HG03066 (cell line): Measurements from ENCODE around the gene RSKR.
A peak's percentile ranks its signal among the peaks of the same experiment; 100 is the strongest.
"Not testable (repeated sequence)": the region's sequence is repeated elsewhere in the genome, so short reads cannot be mapped to it uniquely, and the experiment has no call there.

Source experiments
- ATAC-seq: cut with Tn5 transposase; IDR thresholded peaks from one replicate; pipeline ENCODE4 v1.9.1; 2021; ENCODE audit warnings: low read depth; ENCODE audit not compliant: unreplicated experiment

The RSKR gene

DNA sequence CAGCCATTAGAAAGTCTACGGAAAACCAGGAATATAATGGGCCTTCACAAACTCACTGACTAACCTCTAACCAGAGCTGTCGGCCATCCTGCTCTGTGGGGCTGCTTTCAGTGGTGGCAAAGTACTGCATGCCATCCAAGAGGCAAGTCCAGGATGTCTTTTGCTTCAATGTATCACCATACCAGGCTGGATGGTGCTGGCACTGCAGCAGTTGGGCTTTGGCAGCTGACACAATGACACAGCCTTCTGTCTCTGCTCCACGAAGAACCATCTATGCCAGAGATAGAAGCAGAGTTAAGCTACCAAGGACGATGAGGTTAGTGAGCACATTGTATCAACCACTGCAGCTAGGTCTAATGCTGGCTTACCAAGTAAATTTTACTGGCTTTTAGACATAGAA lies 9.7 kb upstream of the RSKR start:
- ATAC-seq, result no peak

DNA sequence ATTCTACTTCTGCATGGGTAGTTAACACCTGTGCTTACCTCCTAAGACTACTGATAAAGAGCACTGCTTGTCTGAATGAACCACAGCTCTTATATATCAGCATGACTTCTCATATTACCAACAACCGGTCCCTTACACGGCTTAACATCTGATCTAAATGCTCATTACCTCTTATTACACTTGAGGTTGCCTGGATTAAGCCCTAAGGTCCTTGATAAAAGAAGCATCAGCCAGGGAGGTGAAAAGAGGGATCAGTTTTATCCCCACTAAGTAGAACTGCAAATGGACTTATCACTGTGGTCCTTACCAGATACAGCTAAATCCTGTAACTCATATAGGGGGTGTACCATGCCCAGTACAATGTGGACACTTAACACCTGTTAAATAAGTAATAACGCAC lies 8.2 kb upstream of the RSKR start:
- no peak for ATAC-seq

- no peak for ATAC-seq
Observed at GRCh38 chr17:28620010-28620409, 6.0 kb upstream of the RSKR start.

- ATAC-seq, result no peak
Observed at GRCh38 chr17:28618464-28618863, 4.5 kb upstream of the RSKR start.

DNA sequence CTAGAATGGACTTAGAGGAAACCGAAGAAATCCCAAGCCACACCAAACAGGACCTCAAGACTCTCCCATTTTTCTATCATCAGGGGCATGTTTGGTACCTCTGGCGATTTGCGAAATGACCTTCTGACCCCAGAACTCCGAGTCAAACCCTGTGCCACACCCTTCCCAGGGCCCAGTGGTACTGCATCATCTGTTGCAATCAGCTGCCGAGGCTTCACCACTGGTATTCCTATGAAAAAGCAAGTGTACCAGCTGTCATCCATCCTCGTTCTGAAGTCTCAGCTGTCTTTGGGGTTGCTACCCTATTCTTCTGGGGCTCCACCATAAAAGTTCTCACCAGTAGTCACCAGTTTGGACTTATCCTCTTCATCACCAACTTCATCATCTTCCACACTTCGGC lies 2.3 kb upstream of the RSKR start:
- no peak for ATAC-seq

DNA sequence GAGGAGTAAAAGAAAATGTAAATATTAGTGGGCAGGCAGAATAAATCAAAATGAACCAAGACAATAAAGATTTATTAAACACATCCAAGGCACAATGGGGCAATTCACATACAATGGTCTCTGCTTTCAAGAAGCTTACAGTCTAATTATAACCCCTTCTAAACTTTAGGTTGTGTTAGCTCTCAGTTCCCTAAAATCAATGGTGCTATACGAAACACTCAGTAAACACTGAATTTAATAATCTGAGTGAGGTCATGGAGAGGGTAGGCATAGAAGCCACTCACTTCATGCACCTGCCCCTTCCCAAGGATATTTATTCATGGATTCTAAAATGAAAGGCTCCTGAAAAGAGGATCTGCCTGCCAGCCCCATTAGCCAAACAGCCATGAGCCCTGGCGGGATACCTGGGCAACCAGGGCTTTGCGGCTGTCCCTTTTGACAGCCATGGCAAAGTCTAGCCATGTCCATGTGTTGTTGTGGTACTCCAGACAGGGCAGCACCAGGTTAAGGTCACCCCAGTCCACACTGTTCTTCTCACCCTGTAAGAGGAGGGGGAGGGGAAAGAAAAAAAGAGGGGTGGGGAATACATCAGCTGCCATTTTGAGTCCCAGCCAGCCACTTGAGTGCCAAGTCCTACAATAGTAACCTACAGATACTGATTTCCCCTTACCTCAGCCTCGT lies 1.4 kb upstream of the RSKR start:
- ATAC-seq, result no peak

- ATAC-seq, result no peak
Observed at GRCh38 chr17:28612936-28613872, 781 bp downstream of the RSKR start.

- no peak for ATAC-seq
Observed at GRCh38 chr17:28612531-28612930, 1.5 kb downstream of the RSKR start.

- ATAC-seq, result no peak
Observed at GRCh38 chr17:28610376-28610775, 3.6 kb downstream of the RSKR start.

DNA sequence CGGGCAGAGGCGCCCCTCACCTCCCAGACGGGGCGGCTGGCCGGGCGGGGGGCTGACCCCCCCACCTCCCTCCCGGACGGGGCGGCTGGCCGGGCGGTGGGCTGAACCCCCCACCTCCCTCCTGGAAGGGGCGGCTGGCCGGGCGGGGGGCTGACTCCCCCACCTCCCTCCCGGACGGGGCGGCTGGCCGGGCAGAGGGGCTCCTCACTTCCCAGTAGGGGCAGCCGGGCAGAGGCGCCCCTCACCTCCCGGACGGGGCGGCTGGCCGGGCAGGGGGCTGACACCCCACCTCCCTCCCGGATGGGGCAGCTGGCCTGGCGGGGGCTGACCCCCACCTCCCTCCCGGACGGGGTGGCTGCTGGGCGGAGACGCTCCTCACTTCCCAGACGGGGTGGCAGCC lies 10.0 kb downstream of the RSKR start:
- not testable (repeated sequence) for ATAC-seq

DNA sequence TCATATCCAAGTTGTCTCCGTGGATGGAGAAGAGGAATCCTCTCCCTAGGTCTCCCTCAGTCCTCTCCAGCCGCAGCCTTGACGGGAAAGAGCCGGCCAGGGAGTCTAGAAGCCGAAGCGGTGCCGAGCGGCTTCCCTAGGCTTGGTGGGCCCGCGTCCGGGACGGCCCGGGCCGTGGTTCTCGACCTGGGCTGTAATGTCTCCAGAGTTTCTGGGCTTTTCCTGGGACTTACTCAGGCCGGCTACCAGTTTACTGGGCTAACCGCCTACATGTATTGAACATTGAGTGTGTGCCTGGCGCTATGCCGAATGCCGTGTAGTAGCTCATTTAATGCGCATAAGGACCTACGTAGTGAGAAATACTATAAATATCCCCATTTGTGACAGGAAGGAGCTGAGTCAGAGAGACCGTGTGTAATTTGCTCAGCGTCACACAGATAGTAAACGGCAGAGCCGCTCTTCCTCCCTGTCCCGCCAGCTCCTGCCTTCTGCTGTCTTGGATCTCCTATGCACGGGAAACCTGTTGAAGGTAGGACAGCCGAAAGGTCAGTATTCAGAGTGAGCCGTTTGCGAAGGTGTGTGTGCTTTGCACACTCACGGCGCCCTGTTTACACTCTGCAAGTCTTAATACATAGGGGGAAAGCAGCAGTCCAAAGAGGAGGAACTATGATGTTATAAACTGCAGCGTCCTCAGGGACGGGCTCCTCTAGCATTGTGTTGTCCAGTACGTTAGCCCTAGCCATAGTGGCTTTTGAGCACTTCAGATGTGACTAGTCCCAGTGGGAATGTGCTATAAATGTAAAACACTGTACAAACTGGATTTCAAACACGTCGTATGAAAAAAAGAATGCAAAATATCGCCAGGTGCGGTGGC lies 14.4 kb downstream of the RSKR start:
- ATAC-seq, result peak; percentile 41

- ATAC-seq, result peak; percentile 71
Observed at GRCh38 chr17:28598799-28599310, 15.1 kb downstream of the RSKR start, which contains the start of gene SPAG5. Gene SPAG5 (minus strand): TSS chr17:28599025. CDS start chr17:28598946, 79 bp downstream.

DNA sequence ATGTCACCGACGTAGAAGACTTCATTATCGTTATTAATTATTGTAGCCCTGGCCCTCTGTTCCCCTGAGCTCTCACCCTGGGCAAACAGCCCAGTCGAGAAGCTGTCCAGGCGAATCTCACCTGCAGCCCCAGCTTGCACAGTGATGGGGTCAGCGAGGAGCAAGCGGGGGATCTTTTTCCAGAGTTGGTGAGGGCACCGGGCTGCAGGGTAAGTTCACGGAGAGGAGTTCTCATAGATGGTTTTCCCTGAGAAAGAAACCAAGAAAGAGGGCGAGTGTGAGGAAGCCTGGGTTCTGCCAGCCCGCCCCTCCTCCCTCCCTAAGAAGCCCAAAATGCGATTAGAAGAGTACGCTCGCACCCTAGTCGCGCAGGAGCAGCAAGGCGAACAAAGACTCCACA lies 15.6 kb downstream of the RSKR start:
- no peak for ATAC-seq

GRCh38 chr17:28597606-28598383 lies 16.2 kb downstream of the RSKR start:
- ATAC-seq, result no peak

DNA sequence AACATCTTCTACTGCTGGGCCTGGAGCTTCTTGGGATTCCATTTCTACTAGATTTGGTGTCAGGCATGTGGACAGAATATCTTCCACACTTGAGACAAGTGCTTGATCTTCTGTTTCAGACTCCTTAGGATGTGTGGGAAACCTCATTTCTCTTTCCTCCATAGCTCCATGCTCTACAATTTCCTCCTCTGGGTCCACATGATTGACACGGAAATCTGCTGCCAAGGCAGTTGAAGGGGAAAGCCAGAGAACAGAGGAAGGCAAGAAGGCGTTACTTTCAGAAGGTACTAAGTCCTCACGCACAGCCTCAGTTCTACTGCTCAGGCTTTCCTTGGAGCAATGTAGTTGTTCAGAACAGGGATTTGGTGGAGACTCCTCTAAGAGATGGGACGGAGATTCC lies 21.7 kb downstream of the RSKR start:
- ATAC-seq, result no peak

DNA sequence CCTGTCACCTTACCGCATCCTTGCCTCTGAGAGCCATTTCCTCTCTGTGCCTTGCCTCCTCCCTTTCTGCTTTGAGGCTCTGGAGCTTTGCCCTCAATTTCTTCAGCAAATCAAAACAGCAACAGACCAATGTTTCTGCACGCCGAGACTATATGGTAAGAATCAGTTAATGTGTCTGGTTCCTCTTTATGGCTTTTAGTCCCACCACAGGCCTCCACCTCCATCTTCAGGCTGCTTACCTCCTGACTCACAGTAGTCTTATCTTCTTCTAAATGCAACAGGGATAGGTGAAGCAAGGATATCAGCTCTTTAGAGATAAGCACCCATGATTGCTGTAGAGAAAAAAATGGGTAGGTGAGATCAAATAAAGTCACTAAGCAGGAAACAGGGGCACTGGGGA lies 28.1 kb downstream of the RSKR start:
- ATAC-seq, result no peak

GRCh38 chr17:28584434-28584833 lies 29.6 kb downstream of the RSKR start:
- no peak for ATAC-seq

- no peak for ATAC-seq
Observed at GRCh38 chr17:28582513-28582912, 31.5 kb downstream of the RSKR start.

DNA sequence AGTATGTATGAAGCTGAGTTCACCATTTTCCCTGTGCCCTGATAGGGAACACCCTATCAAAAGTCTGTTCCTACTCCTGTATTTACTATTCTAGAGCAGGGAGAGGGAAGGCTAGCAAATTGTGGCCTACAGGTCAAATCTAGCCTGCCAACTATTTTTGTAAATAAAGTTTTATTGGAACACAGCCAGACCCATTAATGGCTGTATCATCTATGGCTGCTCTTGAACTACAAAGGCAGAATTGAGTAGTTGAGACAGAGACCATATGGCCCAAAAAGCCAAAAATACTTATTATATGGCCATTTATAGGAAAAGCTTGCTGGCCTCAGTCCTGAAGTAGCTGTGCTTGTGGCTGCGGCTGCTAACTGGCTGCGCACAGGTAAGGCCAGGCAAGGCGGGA lies 33.0 kb downstream of the RSKR start:
- ATAC-seq, result no peak

GRCh38 chr17:28579526-28579925 lies 34.5 kb downstream of the RSKR start:
- ATAC-seq, result no peak
